Neural cell (in vitro differentiated cells): ENCODE data around the gene MTRFR. TPM values are rescaled to one million over a fixed set of nuclear protein-coding genes. Genes with fewer than 3 reads are reported as not detected.

Experiments
- H2AFZ ChIP-seq: fragments of 200-600, 300-800 bp; sonication (generic), shearing (Covaris generic); 2 replicates; pipeline ENCODE4 v1.6.0; 2014; ENCODE audit warnings: low read depth, mild to moderate bottlenecking, antibody characterized with exemption, low read length, moderate library complexity
- H3F3A ChIP-seq: fragments of 200-600 bp; shearing (Covaris generic); 2 replicates; pipeline ENCODE4 v1.6.1; 2016; ENCODE audit warnings: mild to moderate bottlenecking, moderate library complexity, mixed read lengths, antibody characterized with exemption, low read length; ENCODE audit not compliant: insufficient read depth, poor library complexity, severe bottlenecking
- H3K27ac ChIP-seq: fragments of 200-600, 300-800 bp; sonication (generic), shearing (Covaris generic); 2 replicates; pipeline ENCODE4 v1.5.1; 2014; ENCODE audit warnings: mild to moderate bottlenecking, low read length, moderate library complexity
- H3K27me3 ChIP-seq: fragments of 300-800, 200-600 bp; sonication (generic), shearing (Covaris generic); 2 replicates; pipeline ENCODE4 v1.6.0; 2014; ENCODE audit warnings: mild to moderate bottlenecking, low read depth, low read length, moderate library complexity; ENCODE audit not compliant: insufficient read depth
- H3K36me3 ChIP-seq: fragments of 300-800, 200-600 bp; sonication (generic), shearing (Covaris generic); 2 replicates; pipeline ENCODE4 v1.5.1; 2014; ENCODE audit warnings: mild to moderate bottlenecking, antibody characterized with exemption, low read length, moderate library complexity; ENCODE audit not compliant: insufficient read depth
- H3K4me2 ChIP-seq: fragments of 300-800, 200-600 bp; sonication (generic), shearing (Covaris generic); 2 replicates; pipeline ENCODE4 v1.6.0; 2014; ENCODE audit warnings: mild to moderate bottlenecking, low read length
- H3K4me3 ChIP-seq: fragments of 300-800, 200-600 bp; sonication (generic), shearing (Covaris generic); 2 replicates; pipeline ENCODE4 v1.5.1; 2014; ENCODE audit warnings: mild to moderate bottlenecking, low read length, moderate library complexity
- H3K79me2 ChIP-seq: fragments of 200-600 bp; shearing (Covaris generic); replicated peaks from 2 replicates; pipeline ENCODE4 v1.6.0; 2014; ENCODE audit warnings: mild to moderate bottlenecking, low read length, moderate library complexity; ENCODE audit not compliant: insufficient read depth
- H3K9ac ChIP-seq: fragments of 300-800, 200-600 bp; sonication (generic), shearing (Covaris generic); 2 replicates; pipeline ENCODE4 v1.6.1; 2016; ENCODE audit warnings: mild to moderate bottlenecking, low read length, mixed read lengths
- H3K9me2 ChIP-seq: fragments of 200-600 bp; shearing (Covaris generic); 2 replicates; pipeline ENCODE4 v1.6.1; 2016; ENCODE audit warnings: mild to moderate bottlenecking, low read length, mixed read lengths; ENCODE audit not compliant: insufficient read depth
- H3K9me3 ChIP-seq: fragments of 200-600, 300-800 bp; sonication (generic), shearing (Covaris generic); 2 replicates; pipeline ENCODE4 v1.6.1; 2016; ENCODE audit warnings: mild to moderate bottlenecking, mixed run types, low read length, moderate library complexity, mixed read lengths
- H4K20me1 ChIP-seq: fragments of 200-600 bp; shearing (Covaris generic); 2 replicates; pipeline ENCODE4 v1.6.1; 2016; ENCODE audit warnings: mild to moderate bottlenecking, mixed run types; ENCODE audit not compliant: insufficient read depth
- EP300 ChIP-seq: fragments of 450-650 bp; conservative IDR thresholded peaks from 2 replicates; pipeline ENCODE4 v1.6.1; 2014; ENCODE audit warnings: antibody characterized with exemption, mild to moderate bottlenecking, moderate library complexity; ENCODE audit not compliant: poor library complexity, severe bottlenecking
- EZH2 ChIP-seq: fragments of 200-600, 300-800 bp; shearing (Covaris generic), sonication (generic); IDR thresholded peaks from 2 replicates; pipeline ENCODE4 v1.6.1; 2014; ENCODE audit warnings: antibody characterized with exemption, low read length, borderline replicate concordance, mild to moderate bottlenecking; ENCODE audit not compliant: insufficient read depth, poor library complexity, severe bottlenecking
- MXI1 ChIP-seq: fragments of 450-650 bp; conservative IDR thresholded peaks from 2 replicates; pipeline ENCODE4 v1.6.1; 2014; ENCODE audit warnings: antibody characterized with exemption, mild to moderate bottlenecking; ENCODE audit not compliant: poor library complexity, severe bottlenecking
- POLR2AphosphoS5 ChIP-seq: IDR thresholded peaks from 2 replicates; pipeline ENCODE4 v1.6.1; 2012
- RAD21 ChIP-seq: fragments of 450-650 bp; conservative IDR thresholded peaks from 2 replicates; pipeline ENCODE4 v1.6.1; 2014; ENCODE audit warnings: antibody characterized with exemption, mild to moderate bottlenecking, moderate library complexity
- REST ChIP-seq: IDR thresholded peaks from 2 replicates; pipeline ENCODE4 v1.6.1; 2012; ENCODE audit warnings: borderline replicate concordance
- SMC3 ChIP-seq: fragments of 450-650 bp; conservative IDR thresholded peaks from 2 replicates; pipeline ENCODE4 v1.6.1; 2014; ENCODE audit warnings: antibody characterized with exemption, mild to moderate bottlenecking, moderate library complexity; ENCODE audit not compliant: poor library complexity
- TAF1 ChIP-seq: IDR thresholded peaks from 2 replicates; pipeline ENCODE4 v1.6.1; 2012; ENCODE audit warnings: low read depth
- polyA plus RNA-seq: library from polyadenylated mRNA; depleted of rRNA; stranded (reverse); fragments of >200 nt; gene quantifications from 2 replicates; pipeline ENCODE4 v1.2.3, GENCODE V29; 2014
- TF ChIP-seq, protein P1 (sequence below): fragments of 450-650 bp; IDR thresholded peaks from 2 replicates; pipeline ENCODE4 v1.5.1; 2014; ENCODE audit warnings: antibody characterized with exemption, mild to moderate bottlenecking, moderate library complexity; ENCODE audit not compliant: poor library complexity, severe bottlenecking

The MTRFR gene
- polyA plus RNA-seq, 1 donor from 2014 or later = 30.0 TPM

DNA sequence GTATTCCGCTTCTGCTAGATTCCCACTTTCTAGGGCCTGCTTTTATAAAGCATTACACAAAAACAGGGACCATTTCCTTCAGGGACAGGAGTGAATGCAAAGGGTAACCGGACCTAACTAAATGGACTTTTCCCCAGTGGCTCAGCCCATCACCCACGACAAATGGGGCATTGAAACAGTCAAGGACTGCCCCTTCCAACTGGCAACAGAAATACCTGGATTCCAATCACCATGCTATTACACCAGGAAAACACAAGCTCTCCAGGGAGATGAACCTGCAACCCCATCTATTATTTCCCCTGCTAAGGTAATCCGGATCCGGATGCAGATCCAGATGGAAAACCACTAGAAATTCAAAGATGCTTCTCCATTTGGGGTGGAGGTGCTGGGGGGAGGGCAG, 1.3 kb upstream of the MTRFR start:
- H3K27ac ChIP-seq = peak overlapping the region; percentile 87
- peak overlapping the region; percentile 82 for H3K4me3 ChIP-seq
- no peaks in the 10 kb centered on the region for H3K27me3 ChIP-seq
- H3K36me3 ChIP-seq = no peaks in the 10 kb centered on the region
- TF ChIP-seq EZH2 (no peak), POLR2AphosphoS5 (no peak), SMC3 (no peak), RAD21 (no peak), REST (no peak), EP300 (no peak), MXI1 (no peak), TAF1 (no peak)
- TF ChIP-seq, protein P1, sequence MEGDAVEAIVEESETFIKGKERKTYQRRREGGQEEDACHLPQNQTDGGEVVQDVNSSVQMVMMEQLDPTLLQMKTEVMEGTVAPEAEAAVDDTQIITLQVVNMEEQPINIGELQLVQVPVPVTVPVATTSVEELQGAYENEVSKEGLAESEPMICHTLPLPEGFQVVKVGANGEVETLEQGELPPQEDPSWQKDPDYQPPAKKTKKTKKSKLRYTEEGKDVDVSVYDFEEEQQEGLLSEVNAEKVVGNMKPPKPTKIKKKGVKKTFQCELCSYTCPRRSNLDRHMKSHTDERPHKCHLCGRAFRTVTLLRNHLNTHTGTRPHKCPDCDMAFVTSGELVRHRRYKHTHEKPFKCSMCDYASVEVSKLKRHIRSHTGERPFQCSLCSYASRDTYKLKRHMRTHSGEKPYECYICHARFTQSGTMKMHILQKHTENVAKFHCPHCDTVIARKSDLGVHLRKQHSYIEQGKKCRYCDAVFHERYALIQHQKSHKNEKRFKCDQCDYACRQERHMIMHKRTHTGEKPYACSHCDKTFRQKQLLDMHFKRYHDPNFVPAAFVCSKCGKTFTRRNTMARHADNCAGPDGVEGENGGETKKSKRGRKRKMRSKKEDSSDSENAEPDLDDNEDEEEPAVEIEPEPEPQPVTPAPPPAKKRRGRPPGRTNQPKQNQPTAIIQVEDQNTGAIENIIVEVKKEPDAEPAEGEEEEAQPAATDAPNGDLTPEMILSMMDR = no peak
- peaks cover 49% of the 10 kb centered on the region for H3K79me2 ChIP-seq
- no peaks in the 10 kb centered on the region for H4K20me1 ChIP-seq
- H3K9ac ChIP-seq = peak overlapping the region; percentile 82
- no peaks in the 10 kb centered on the region for H3F3A ChIP-seq
- no peaks in the 10 kb centered on the region for H3K9me2 ChIP-seq
- H3K9me3 ChIP-seq = no peaks in the 10 kb centered on the region
- peak overlapping the region; percentile 87 for H3K4me2 ChIP-seq
- H2AFZ ChIP-seq = no peak overlapping the region

- no peak for TF ChIP-seq SMC3
- no peak for TF ChIP-seq EZH2
- no peak for TF ChIP-seq MXI1
- no peak for TF ChIP-seq EP300
- TF ChIP-seq POLR2AphosphoS5 = no peak
- TF ChIP-seq, protein P1 = no peak
- H3K9me2 ChIP-seq = no peaks in the 10 kb centered on the region
- H3K27ac ChIP-seq = peak overlapping the region; percentile 87
- no peaks in the 10 kb centered on the region for H3F3A ChIP-seq
- H3K36me3 ChIP-seq = no peaks in the 10 kb centered on the region
- H3K9ac ChIP-seq = peak overlapping the region; percentile 82
- no peaks in the 10 kb centered on the region for H3K27me3 ChIP-seq
- H3K9me3 ChIP-seq = no peaks in the 10 kb centered on the region
- H2AFZ ChIP-seq = peak overlapping the region; percentile 86
- H3K4me3 ChIP-seq = peak overlapping the region; percentile 82
- H3K79me2 ChIP-seq = peaks cover 49% of the 10 kb centered on the region
- peak overlapping the region; percentile 87 for H3K4me2 ChIP-seq
- no peaks in the 10 kb centered on the region for H4K20me1 ChIP-seq
These were observed 797 bp upstream of the MTRFR start for GRCh38 chr12:123232472-123232806.
